NCI-H748 (cell line): Measurements from ENCODE around the gene TEX12.
A peak's percentile ranks its signal among the peaks of the same experiment; 100 is the strongest.
"Not testable (repeated sequence)": the region's sequence is repeated elsewhere in the genome, so short reads cannot be mapped to it uniquely, and the experiment has no call there.

Experiments used
- DNase-seq: peaks from one replicate; lab custom pipeline; 2025; ENCODE audit not compliant: unreplicated experiment; lab: John Stamatoyannopoulos, UW

TEX12 gene

GRCh38 chr11:112167145-112167544 lies at the start of gene TEX12:
Gene TEX12, plus strand, starts transcription at chr11:112167372. Its CDS starts 1,897 bp downstream, at chr11:112169269.
- DNase-seq = no peak

DNA sequence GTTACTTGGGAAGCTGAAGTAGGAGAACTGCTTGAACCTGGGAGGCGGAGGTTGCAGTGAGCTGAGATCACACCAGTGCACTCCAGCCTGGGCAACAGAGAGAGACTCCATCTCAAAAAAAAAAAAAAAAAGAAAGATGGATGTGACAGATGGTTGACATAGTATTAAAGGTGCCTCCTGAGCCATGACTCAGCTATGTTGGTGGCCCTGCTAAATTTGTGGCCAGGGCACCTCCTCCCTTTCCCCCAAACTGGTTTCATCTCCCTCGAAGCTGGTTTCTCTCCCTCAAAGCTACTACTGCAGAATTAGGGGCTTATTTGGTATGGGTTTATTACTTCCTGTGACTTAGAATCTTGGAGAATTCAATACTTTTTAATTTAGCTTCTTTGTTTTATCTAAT lies 49.0 kb upstream of the TEX12 start:
- no peak for DNase-seq

DNA sequence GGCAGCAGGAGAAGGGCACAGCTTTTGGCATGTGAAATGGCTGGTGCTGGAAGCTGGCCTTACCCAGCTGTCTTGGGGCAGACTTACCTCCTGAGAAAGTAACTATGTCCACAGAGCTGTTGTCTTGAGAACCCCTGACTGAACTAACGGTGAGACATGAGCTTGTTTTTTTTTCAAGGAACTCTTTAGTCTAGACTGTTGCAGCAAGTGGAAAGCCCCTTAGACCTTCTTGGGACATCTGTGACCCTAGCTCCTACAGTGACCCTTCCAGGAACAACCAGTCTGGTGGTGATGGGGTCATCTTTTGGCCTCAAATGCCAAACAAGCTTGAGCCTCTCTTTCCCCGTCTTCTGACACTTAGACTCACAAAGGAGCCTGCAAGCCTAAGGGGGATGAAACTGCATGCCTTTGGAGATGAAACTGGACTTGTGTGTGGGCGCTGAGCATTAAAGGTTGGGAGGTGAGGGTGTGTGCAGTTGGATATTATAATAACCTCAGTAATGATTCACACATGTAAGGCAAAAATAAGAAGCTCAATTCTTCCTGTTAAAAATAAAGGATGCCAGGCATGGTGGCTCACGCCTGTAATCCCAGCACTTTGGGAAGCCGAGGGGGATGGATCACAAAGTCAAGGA lies 45.1 kb upstream of the TEX12 start:
- DNase-seq = no peak

DNA sequence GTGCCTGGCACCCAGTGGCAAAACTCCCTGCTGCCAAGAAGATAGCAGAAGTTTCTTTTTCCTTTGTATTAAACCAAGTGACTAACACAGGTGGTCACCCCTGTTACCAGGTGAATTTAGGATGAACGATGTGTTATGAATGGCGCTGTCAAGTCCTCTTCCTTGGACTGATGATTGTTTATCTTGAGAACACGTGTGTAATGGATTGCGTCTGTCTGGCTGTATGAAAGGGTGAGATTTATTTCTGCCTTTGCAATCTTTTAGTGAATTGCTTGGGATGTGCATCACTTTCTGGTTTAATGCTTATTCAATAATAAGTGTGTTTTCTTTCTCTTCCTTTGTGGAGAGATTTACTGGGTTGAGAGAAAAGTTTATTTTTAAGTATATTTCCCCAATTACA lies 44.0 kb upstream of the TEX12 start:
- DNase-seq = no peak

DNA sequence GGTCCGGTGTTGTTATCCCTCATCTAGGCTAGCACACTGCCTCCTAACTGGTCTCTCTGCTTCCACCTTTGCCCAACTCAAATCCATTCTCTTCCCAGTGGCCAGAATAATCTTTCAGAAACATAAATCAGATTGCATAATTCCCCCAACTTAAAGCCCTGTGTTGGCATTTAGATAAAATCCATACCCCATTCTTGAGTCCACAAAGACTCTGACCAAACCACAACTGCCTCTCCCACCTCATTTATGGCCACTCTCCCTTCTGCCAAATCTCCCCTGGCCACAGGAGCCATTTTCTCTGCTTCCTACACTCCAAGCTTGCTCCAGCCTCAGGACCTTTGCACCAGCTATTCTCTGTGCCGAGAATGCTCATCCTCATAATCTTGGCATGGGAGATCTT lies 40.1 kb upstream of the TEX12 start:
- DNase-seq = no peak

DNA sequence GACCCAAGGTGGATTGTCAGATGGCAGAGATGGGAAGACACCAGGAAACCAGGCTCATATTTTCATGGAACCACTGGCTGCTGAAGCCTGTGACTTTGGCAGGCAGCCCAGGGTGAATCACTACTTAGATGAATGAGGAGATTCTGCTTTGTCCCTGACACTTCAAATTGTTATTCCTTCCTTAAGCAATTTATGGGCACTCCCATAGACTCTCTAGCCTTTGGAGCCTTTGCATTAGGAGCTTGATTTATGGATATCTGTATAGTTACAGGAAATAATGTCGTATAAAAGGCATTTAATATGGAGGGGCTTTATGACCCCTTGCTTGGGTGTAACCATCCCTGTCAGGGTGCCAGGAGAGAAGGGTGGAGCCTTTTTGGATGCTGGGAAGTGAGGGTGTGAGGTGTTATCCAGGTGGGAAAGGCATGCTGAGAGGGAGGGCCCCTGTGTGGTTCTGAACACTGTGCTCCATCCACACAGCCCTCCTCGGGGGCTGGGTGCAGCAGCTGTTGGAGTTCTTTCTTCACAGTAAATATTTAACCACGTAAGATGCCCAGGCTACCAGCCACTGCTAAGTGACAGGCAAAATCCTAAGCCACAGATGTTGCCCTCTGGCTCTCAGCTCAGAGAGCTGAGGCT lies 38.6 kb upstream of the TEX12 start:
- DNase-seq = peak; percentile 66

DNA sequence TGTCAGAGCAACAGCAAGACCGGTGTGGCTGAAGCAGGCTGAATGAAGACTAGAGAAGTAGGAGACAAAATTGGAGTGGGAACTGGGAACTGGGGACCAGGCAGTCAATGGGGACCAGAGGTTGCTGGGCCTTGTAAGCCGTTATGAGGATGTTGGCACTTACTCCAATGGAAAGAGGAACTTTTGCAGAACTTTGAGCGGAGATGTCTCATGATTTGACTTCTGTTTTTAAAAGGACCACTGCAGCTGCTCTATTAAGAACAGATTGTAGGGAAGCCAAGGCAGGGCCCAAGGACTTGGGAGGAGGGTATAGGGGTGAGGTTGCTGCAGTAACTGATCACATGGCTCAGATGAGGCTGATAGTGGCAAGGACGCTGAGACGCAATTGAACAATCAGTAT lies 37.5 kb upstream of the TEX12 start:
- no peak for DNase-seq

GRCh38 chr11:112132737-112133136 lies 34.4 kb upstream of the TEX12 start:
- no peak for DNase-seq

DNA sequence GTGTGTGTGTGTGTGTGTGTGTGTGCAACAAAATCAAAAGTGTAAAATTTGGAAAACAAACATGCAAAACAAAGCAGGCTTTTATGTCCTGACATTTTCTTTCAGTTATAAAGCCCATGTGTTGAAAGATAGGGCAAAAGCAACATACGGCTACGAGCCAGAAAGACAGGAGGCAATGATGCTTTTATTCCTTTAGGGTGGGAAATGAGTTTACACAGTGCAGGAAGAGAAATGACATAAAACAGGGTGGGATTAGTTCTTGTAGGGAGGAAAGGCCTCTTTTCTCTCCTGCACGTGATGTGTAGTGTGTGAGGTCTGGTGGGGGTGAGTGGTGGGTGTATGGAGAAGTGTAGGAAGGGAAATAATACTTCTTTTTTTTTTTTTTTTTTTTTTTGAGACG lies 32.7 kb upstream of the TEX12 start:
- DNase-seq = no peak

GRCh38 chr11:112143597-112143996 lies 23.6 kb upstream of the TEX12 start:
- no peak for DNase-seq

GRCh38 chr11:112150517-112150916 lies 16.7 kb upstream of the TEX12 start:
- DNase-seq = no peak

- no peak for DNase-seq
Observed at GRCh38 chr11:112156153-112156955, 10.8 kb upstream of the TEX12 start.

GRCh38 chr11:112156956-112157766 lies 10.0 kb upstream of the TEX12 start:
- no peak for DNase-seq

DNA sequence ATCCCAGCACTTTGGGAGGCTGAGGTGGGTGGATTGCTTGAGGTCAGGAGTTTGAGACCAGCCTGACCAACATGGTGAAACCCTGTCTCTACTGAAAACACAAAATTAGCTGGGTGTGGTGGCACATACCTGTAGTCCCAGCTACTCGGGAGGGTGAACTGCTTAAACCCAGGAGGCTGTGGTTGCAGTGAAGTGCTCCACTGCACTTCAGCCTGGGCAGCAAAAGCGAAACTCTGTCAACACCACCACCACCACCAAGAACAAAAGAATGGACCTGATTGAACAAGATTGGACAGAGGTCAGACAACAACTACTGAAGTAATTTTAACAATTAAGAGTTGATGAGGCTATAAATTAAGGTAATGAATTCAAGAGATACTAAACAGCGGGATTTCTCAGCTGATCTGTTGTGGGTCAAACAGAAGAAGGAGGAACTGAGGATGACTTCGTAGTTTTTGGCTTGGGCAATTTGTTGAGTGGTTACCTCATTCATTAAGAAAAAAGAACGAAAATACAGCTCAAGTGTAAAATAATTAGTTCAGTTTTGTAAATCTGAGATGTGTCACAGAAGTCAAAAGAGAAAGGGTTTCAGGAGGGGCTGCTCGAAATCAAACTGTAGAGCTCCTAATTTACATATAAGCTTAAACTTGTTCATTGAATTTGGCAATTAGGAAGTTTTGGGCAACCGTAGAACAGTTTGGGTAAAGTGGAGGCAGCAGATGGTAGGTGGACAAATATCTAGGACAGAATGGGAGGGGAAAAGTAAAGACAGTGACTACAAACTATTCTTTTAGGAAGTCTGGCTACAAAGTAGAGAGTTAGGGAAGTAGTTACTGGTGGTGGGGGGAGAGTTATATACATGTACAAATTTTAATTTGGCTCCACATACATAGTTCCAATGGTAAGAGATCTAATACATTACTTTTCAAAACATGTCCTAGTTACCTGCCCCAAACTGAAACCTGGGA lies 7.8 kb upstream of the TEX12 start:
- DNase-seq = no peak

- DNase-seq = no peak
Observed at GRCh38 chr11:112160091-112160848, 6.9 kb upstream of the TEX12 start.

DNA sequence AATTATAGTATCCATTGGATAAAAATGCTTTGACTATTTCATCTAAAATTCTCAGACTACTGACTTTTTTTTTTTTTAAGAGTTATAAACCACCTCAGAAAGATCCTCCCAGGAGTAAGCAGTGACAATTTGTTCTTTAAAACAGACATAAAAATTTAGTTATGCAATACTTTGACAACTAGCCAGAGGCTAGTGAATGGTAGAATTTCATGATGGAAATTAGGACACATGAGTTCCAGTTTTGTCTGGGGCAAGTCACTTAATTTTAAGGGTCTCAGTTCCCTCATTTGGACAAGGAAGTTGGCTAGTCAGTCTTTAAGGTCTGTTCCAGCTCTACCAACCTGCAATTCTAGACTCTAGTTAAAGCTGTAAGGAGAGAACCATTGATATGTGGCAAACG lies 6.2 kb upstream of the TEX12 start:
- no peak for DNase-seq

GRCh38 chr11:112162200-112162599 lies 5.0 kb upstream of the TEX12 start:
- DNase-seq = not testable (repeated sequence)

DNA sequence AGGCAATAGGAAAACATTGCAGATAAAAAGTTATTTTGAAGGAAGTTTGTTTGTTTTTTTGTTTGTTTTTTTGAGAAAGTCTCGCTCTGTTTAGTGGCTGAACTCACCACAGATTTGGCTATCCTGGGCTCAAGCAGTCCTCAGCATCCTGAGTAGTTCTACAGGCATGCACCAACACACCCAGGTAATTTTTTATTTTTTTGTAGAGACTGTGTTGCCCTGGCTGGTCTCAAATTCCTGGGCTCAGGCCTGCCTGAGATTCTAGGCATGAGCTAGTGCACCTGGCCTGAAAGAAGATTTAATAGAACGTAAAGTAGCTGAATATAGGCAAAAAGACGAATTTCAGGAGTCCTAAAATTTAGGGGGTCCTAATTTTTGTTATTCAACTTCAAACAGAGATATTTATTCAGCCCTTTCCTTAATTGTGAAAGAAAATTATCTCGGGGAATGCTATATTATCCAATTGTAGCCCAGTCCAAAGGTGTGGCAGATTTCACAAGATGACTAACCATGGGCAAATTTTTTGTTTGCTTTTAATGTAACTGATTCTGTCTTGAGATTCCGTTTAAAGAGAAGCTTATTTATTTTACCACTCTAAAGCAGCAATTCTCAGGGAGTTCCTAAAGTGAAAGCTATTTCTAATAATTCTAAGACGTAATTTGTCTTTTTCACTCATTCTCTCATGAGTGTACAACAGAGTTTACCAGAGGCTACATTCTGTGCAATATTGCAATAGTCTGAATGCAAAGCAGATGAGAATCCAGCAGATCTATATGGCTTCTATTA lies 4.2 kb upstream of the TEX12 start:
- no peak for DNase-seq
